GM21576 (cell line): ENCODE measurements around the gene TMEM143.
"Not testable (repeated sequence)": the region's sequence is repeated elsewhere in the genome, so short reads cannot be mapped to it uniquely, and the experiment has no call there.

ENCODE experiments used
- ATAC-seq: cut with Tn5 transposase; IDR thresholded peaks from one replicate; pipeline ENCODE4 v1.9.1; 2021; ENCODE audit warnings: mild to moderate bottlenecking, moderate library complexity; ENCODE audit not compliant: unreplicated experiment

The TMEM143 gene

GRCh38 chr19:48391100-48392005 is 27.6 kb upstream of the TMEM143 start, which contains the start of gene KDELR1:
Gene KDELR1 (minus strand): TSS chr19:48391551. CDS start chr19:48391358, 193 bp downstream.
- peak; percentile 69 for ATAC-seq

- no peak for ATAC-seq
Observed at GRCh38 chr19:48390188-48391099, 26.7 kb upstream of the TMEM143 start.

GRCh38 chr19:48386981-48387380 is 23.2 kb upstream of the TMEM143 start:
- no peak for ATAC-seq

GRCh38 chr19:48385461-48386087 is 21.8 kb upstream of the TMEM143 start:
- ATAC-seq = no peak

GRCh38 chr19:48382286-48382685 is 18.5 kb upstream of the TMEM143 start:
- no peak for ATAC-seq

GRCh38 chr19:48381178-48381950 is 17.6 kb upstream of the TMEM143 start:
- no peak for ATAC-seq

- no peak for ATAC-seq
Observed at GRCh38 chr19:48379058-48379457, 15.3 kb upstream of the TMEM143 start.

- no peak for ATAC-seq
Observed at GRCh38 chr19:48378194-48378570, 14.4 kb upstream of the TMEM143 start.

- no peak for ATAC-seq
Observed at GRCh38 chr19:48373567-48373966, 9.8 kb upstream of the TMEM143 start.

- no peak for ATAC-seq
Observed at GRCh38 chr19:48372904-48373303, 9.2 kb upstream of the TMEM143 start.

GRCh38 chr19:48371771-48372170 is 8.0 kb upstream of the TMEM143 start:
- not testable (repeated sequence) for ATAC-seq

- no peak for ATAC-seq
Observed at GRCh38 chr19:48371367-48371766, 7.6 kb upstream of the TMEM143 start.

- no peak for ATAC-seq
Observed at GRCh38 chr19:48370955-48371354, 7.2 kb upstream of the TMEM143 start.

- no peak for ATAC-seq
Observed at GRCh38 chr19:48368936-48369335, 5.2 kb upstream of the TMEM143 start.

GRCh38 chr19:48367855-48368254 is 4.1 kb upstream of the TMEM143 start:
- no peak for ATAC-seq

GRCh38 chr19:48365602-48366001 is 1.9 kb upstream of the TMEM143 start:
- ATAC-seq = no peak

GRCh38 chr19:48364598-48365348 is 1.0 kb upstream of the TMEM143 start:
- ATAC-seq = no peak

GRCh38 chr19:48363500-48363809 is 285 bp downstream of the TMEM143 start:
- ATAC-seq = peak; percentile 2

- ATAC-seq = peak; percentile 44
Observed at GRCh38 chr19:48362716-48363499, 832 bp downstream of the TMEM143 start.
